ENCODE data around the gene TSHZ1. TPM values are rescaled to one million over a fixed set of nuclear protein-coding genes. Genes with fewer than 3 reads are reported as not detected.
"Not testable (repeated sequence)": the region's sequence is repeated elsewhere in the genome, so short reads cannot be mapped to it uniquely, and the experiment has no call there.

Gene TSHZ1
- total RNA-seq, 2 experiments from 2014 or later: 23.7 to 25.2 TPM

GRCh38 chr18:75322206-75322605 is 111.6 kb downstream of the TSHZ1 start:
- POLR2A ChIA-PET: no interaction called here
- H3K9me3 Mint-ChIP-seq: peaks cover 10% of the 10 kb centered on the region
- DNase-seq (no peak), ATAC-seq (ENCODE audit: low read depth) (no peak)
- no peak overlapping the region for H3K27ac Mint-ChIP-seq
- no peak overlapping the region for H3K4me3 Mint-ChIP-seq
- H3K36me3 Mint-ChIP-seq: peaks cover 4% of the 10 kb centered on the region
- no peaks in the 10 kb centered on the region for H3K4me1 Mint-ChIP-seq
- H3K27me3 Mint-ChIP-seq: peaks cover 11% of the 10 kb centered on the region

GRCh38 chr18:75323821-75324585 is 113.4 kb downstream of the TSHZ1 start:
- POLR2A ChIA-PET: no interaction called here
- no peak for ATAC-seq (ENCODE audit: low read depth)
- no peak for DNase-seq
- H3K4me3 Mint-ChIP-seq: no peak overlapping the region
- no peaks in the 10 kb centered on the region for H3K4me1 Mint-ChIP-seq
- peaks cover 4% of the 10 kb centered on the region for H3K36me3 Mint-ChIP-seq
- peaks cover 15% of the 10 kb centered on the region for H3K9me3 Mint-ChIP-seq
- no peak overlapping the region for H3K27ac Mint-ChIP-seq
- peaks cover 11% of the 10 kb centered on the region for H3K27me3 Mint-ChIP-seq

- peaks cover 15% of the 10 kb centered on the region for H3K9me3 Mint-ChIP-seq
- H3K4me1 Mint-ChIP-seq: no peaks in the 10 kb centered on the region
- no peak for DNase-seq
- peaks cover 4% of the 10 kb centered on the region for H3K36me3 Mint-ChIP-seq
- ATAC-seq (ENCODE audit: low read depth): no peak
- no peak overlapping the region for H3K27ac Mint-ChIP-seq
- peaks cover 11% of the 10 kb centered on the region for H3K27me3 Mint-ChIP-seq
- no peak overlapping the region for H3K4me3 Mint-ChIP-seq
- POLR2A ChIA-PET: no interaction called here
These were observed 114.2 kb downstream of the TSHZ1 start for GRCh38 chr18:75324686-75325257.

GRCh38 chr18:75329753-75330152 is 119.2 kb downstream of the TSHZ1 start:
- POLR2A ChIA-PET; H3K27ac Mint-ChIP-seq; H3K36me3 Mint-ChIP-seq; H3K4me1 Mint-ChIP-seq; H3K4me3 Mint-ChIP-seq; DNase-seq; ATAC-seq (ENCODE audit: low read depth): not testable (repeated sequence)
- H3K9me3 Mint-ChIP-seq: peaks cover 15% of the 10 kb centered on the region
- H3K27me3 Mint-ChIP-seq: peaks cover 12% of the 10 kb centered on the region

GRCh38 chr18:75330308-75330707 is 119.7 kb downstream of the TSHZ1 start:
- Mint-ChIP-seq H3K4me1 (no peaks in the 10 kb centered on the region), H3K27ac (no peak overlapping the region), H3K36me3 (peaks cover 2% of the 10 kb centered on the region), H3K4me3 (no peak overlapping the region), H3K9me3 (peaks cover 13% of the 10 kb centered on the region), H3K27me3 (peaks cover 9% of the 10 kb centered on the region)
- ATAC-seq (ENCODE audit: low read depth): no peak
- POLR2A ChIA-PET: no interaction called here
- DNase-seq: no peak

- no peak overlapping the region for H3K27ac Mint-ChIP-seq
- no peaks in the 10 kb centered on the region for H3K9me3 Mint-ChIP-seq
- no peak for ATAC-seq (ENCODE audit: low read depth)
- POLR2A ChIA-PET: no interaction called here
- DNase-seq: no peak
- peaks cover 2% of the 10 kb centered on the region for H3K27me3 Mint-ChIP-seq
- no peaks in the 10 kb centered on the region for H3K36me3 Mint-ChIP-seq
- H3K4me3 Mint-ChIP-seq: no peak overlapping the region
- no peaks in the 10 kb centered on the region for H3K4me1 Mint-ChIP-seq
These were observed 124.3 kb downstream of the TSHZ1 start for GRCh38 chr18:75334869-75335268.

GRCh38 chr18:75335511-75335910 is 124.9 kb downstream of the TSHZ1 start:
- Mint-ChIP-seq H3K9me3 (no peaks in the 10 kb centered on the region), H3K27me3 (peaks cover 2% of the 10 kb centered on the region), H3K4me3 (no peak overlapping the region), H3K36me3 (no peaks in the 10 kb centered on the region), H3K27ac (no peak overlapping the region), H3K4me1 (no peaks in the 10 kb centered on the region)
- ATAC-seq (ENCODE audit: low read depth) (no peak), DNase-seq (no peak)
- POLR2A ChIA-PET: no interaction called here

GRCh38 chr18:75336767-75337166 is 126.2 kb downstream of the TSHZ1 start:
- Mint-ChIP-seq H3K27ac (no peak overlapping the region), H3K27me3 (no peaks in the 10 kb centered on the region), H3K4me1 (no peaks in the 10 kb centered on the region), H3K9me3 (no peaks in the 10 kb centered on the region), H3K4me3 (no peak overlapping the region), H3K36me3 (no peaks in the 10 kb centered on the region)
- ATAC-seq (ENCODE audit: low read depth) (no peak), DNase-seq (no peak)
- POLR2A ChIA-PET: no interaction called here

- no peak overlapping the region for H3K27ac Mint-ChIP-seq
These were observed 126.8 kb downstream of the TSHZ1 start for GRCh38 chr18:75337348-75337747.

GRCh38 chr18:75338631-75339030 is 128.0 kb downstream of the TSHZ1 start:
- Mint-ChIP-seq H3K36me3 (no peaks in the 10 kb centered on the region), H3K4me3 (no peak overlapping the region), H3K9me3 (no peaks in the 10 kb centered on the region), H3K27ac (no peak overlapping the region), H3K4me1 (no peaks in the 10 kb centered on the region), H3K27me3 (no peaks in the 10 kb centered on the region)
- ATAC-seq (ENCODE audit: low read depth): no peak
- POLR2A ChIA-PET: no interaction called here
- no peak for DNase-seq

More at GRCh38 chr18:75337348-75337747, 126.8 kb downstream of the TSHZ1 start:
- no peak for ATAC-seq (ENCODE audit: low read depth)
- no peaks in the 10 kb centered on the region for H3K9me3 Mint-ChIP-seq
- no peaks in the 10 kb centered on the region for H3K36me3 Mint-ChIP-seq
- no peaks in the 10 kb centered on the region for H3K4me1 Mint-ChIP-seq
- no peaks in the 10 kb centered on the region for H3K27me3 Mint-ChIP-seq
- no peak for DNase-seq
- POLR2A ChIA-PET: no interaction called here
- no peak overlapping the region for H3K4me3 Mint-ChIP-seq

Other genes starting within 250 kb of the TSHZ1 start
- gene PTGR3, start 1.7 kb upstream of the TSHZ1 start, total RNA-seq: 10 to 100 TPM; 36.6 to 37.2 TPM
- not detected for gene SMIM21, start 216.9 kb downstream of the TSHZ1 start, total RNA-seq